HCT116 (cell line): ENCODE measurements around the gene TTLL11. TPM values are rescaled to one million over a fixed set of nuclear protein-coding genes. Genes with fewer than 3 reads are reported as not detected.

Source experiments
- ATAC-seq: fragments of 200-7000 bp; cut with Tn5 transposase; 2 replicates; pipeline ENCODE4 v1.9.1; 2020; ENCODE audit warnings: mild to moderate bottlenecking, moderate library complexity
- BruUV-seq: library from RNA; stranded (reverse); fragments of 400-500 nt; replicated peaks from 2 replicates; lab custom pipeline; 2021; lab: Mats Ljungman, UMichigan
- CTCF ChIA-PET: fragments of 300-600 bp; sonication (Branson Sonifier 250); formaldehyde crosslinking; loops from one replicate; lab custom pipeline; 2021; ENCODE audit warnings: antibody characterized with exemption; lab: Charles Lee
- POLR2A ChIA-PET: fragments of 300-600, 350-600 bp; sonication (Branson Sonifier 250); formaldehyde crosslinking; loops from one replicate; lab custom pipeline; 2021; ENCODE audit warnings: antibody characterized with exemption; lab: Charles Lee
- RAD21 ChIA-PET, 2 experiments: fragments of 300-600 bp; sonication (Branson Sonifier 250); formaldehyde crosslinking; loops; one replicate each; lab custom pipeline; 2023; ENCODE audit warnings: low total read pairs in 2 of 2; ENCODE audit not compliant: uncharacterized antibody in 2 of 2, unreplicated experiment in 2 of 2, low non-redundant PET in 1 of 2; lab: Charles Lee
- DNase-seq: peaks from one replicate; pipeline ENCODE4 v3.0.0-alpha.2; 2010; ENCODE audit warnings: low read depth, low spot score
- H2AFZ ChIP-seq: fragments of 200-600 bp; shearing (Covaris generic), sonication (generic); 2 replicates; pipeline ENCODE4 v1.6.1; 2017; ENCODE audit warnings: low read depth, mixed run types, mixed read lengths, antibody characterized with exemption, low read length; ENCODE audit not compliant: poor library complexity, severe bottlenecking
- H3K27ac ChIP-seq: 2 replicates; pipeline ENCODE4 v1.5.1; 2012; ENCODE audit warnings: low read depth, low read length
- H3K27me3 ChIP-seq: fragments of 200-600 bp; sonication (generic); 2 replicates; pipeline ENCODE4 v1.6.1; 2016; ENCODE audit warnings: mixed run types, low read length, mixed read lengths; ENCODE audit not compliant: insufficient read depth
- H3K36me3 ChIP-seq, 2 experiments: fragments of 200-500 bp in 1 of 2; fragments of 200-600 bp in 1 of 2; sonication (Bioruptor generic) in 1 of 2; sonication (generic) in 1 of 2; 2 replicates each; pipeline versions ENCODE4 v1.5.1 to v1.6.1; 2014 to 2016; ENCODE audit warnings: low read length in 2 of 2, inconsistent platforms in 1 of 2, mixed read lengths in 1 of 2, mixed run types in 1 of 2; ENCODE audit not compliant: insufficient read depth in 2 of 2, control insufficient read depth in 1 of 2
- H3K4me1 ChIP-seq, 2 experiments: fragments of 200-600 bp in 1 of 2; sonication (generic) in 1 of 2; 2 replicates each; pipeline versions ENCODE4 v1.5.1 to v1.6.1; 2012 to 2017; ENCODE audit warnings: low read length in 2 of 2, inconsistent platforms in 1 of 2, mild to moderate bottlenecking in 1 of 2, mixed read lengths in 1 of 2, mixed run types in 1 of 2, moderate library complexity in 1 of 2; ENCODE audit not compliant: insufficient read depth in 2 of 2, control insufficient read depth in 1 of 2
- H3K4me2 ChIP-seq: fragments of 200-600 bp; sonication (generic); 2 replicates; pipeline ENCODE4 v1.6.1; 2017; ENCODE audit warnings: mixed run types, low read length, mixed read lengths
- H3K4me3 ChIP-seq, 2 experiments: fragments of 200-600 bp in 1 of 2; sonication (generic) in 1 of 2; replicated peaks in 1 of 2; 2 replicates each; pipeline ENCODE4 v1.5.1; 2011 to 2016; ENCODE audit warnings: low read length in 2 of 2, control low read depth in 1 of 2, low read depth in 1 of 2, mild to moderate bottlenecking in 1 of 2, mixed read lengths in 1 of 2, mixed run types in 1 of 2
- H3K79me2 ChIP-seq: fragments of 200-600 bp; sonication (generic); 2 replicates; pipeline ENCODE4 v1.6.1; 2017; ENCODE audit warnings: mild to moderate bottlenecking, mixed run types, low read length, moderate library complexity, mixed read lengths; ENCODE audit not compliant: insufficient read depth
- H3K9ac ChIP-seq: fragments of 200-600 bp; sonication (generic); 2 replicates; pipeline ENCODE4 v1.6.1; 2016; ENCODE audit warnings: low read length, mixed read lengths
- H3K9me2 ChIP-seq: fragments of 200-600 bp; sonication (generic), shearing (Covaris generic); 2 replicates; pipeline ENCODE4 v1.6.1; 2017; ENCODE audit warnings: mixed run types, mild to moderate bottlenecking, moderate library complexity; ENCODE audit not compliant: insufficient read depth
- H3K9me3 ChIP-seq, 2 experiments: fragments of 200-500 bp in 1 of 2; fragments of 200-600 bp in 1 of 2; sonication (Bioruptor generic) in 1 of 2; sonication (generic) in 1 of 2; 2 replicates each; pipeline ENCODE4 v1.6.1; 2014 to 2017; ENCODE audit warnings: low read length in 2 of 2, mixed read lengths in 2 of 2, inconsistent platforms in 1 of 2, low read depth in 1 of 2, mild to moderate bottlenecking in 1 of 2, mixed run types in 1 of 2, moderate library complexity in 1 of 2; ENCODE audit not compliant: control insufficient read depth in 1 of 2, insufficient read depth in 1 of 2
- H4K20me1 ChIP-seq: fragments of 200-600 bp; sonication (generic), shearing (Covaris generic); 2 replicates; pipeline ENCODE4 v1.6.1; 2017; ENCODE audit warnings: mixed run types, mild to moderate bottlenecking, moderate library complexity; ENCODE audit not compliant: insufficient read depth
- CEBPB ChIP-seq: IDR thresholded peaks from 2 replicates; pipeline ENCODE4 v1.6.1; 2012; ENCODE audit warnings: low read depth
- EGR1 ChIP-seq: IDR thresholded peaks from 2 replicates; pipeline ENCODE4 v1.6.1; 2012; ENCODE audit warnings: low read depth
- ELF1 ChIP-seq: IDR thresholded peaks from 2 replicates; pipeline ENCODE4 v1.6.1; 2012; ENCODE audit warnings: low read depth, borderline replicate concordance
- FOSL1 ChIP-seq: IDR thresholded peaks from 2 replicates; pipeline ENCODE4 v1.6.1; 2012; ENCODE audit warnings: low read depth
- JUND ChIP-seq: IDR thresholded peaks from 2 replicates; pipeline ENCODE4 v1.6.1; 2012
- POLR2A ChIP-seq: IDR thresholded peaks from 2 replicates; pipeline ENCODE4 v1.7.0; 2011; ENCODE audit warnings: borderline replicate concordance; ENCODE audit not compliant: insufficient read depth, insufficient read length; ENCODE audit errors: extremely low read depth
- POLR2AphosphoS5 ChIP-seq: IDR thresholded peaks from 2 replicates; pipeline ENCODE4 v1.6.1; 2011; ENCODE audit warnings: mild to moderate bottlenecking, low read depth, low read length, moderate library complexity
- RAD21 ChIP-seq: IDR thresholded peaks from 2 replicates; pipeline ENCODE4 v1.6.1; 2012; ENCODE audit warnings: low read depth, mild to moderate bottlenecking
- SIN3A ChIP-seq: IDR thresholded peaks from 2 replicates; pipeline ENCODE4 v1.6.1; 2012; ENCODE audit warnings: low read depth
- TCF7L2 ChIP-seq: IDR thresholded peaks from 2 replicates; pipeline ENCODE4 v1.7.0; 2011; ENCODE audit warnings: borderline replicate concordance, inconsistent platforms; ENCODE audit not compliant: insufficient read depth, insufficient read length; ENCODE audit errors: extremely low read depth
- YY1 ChIP-seq: IDR thresholded peaks from 2 replicates; pipeline ENCODE4 v1.6.1; 2011; ENCODE audit warnings: low read length, low read depth, moderate library complexity, mild to moderate bottlenecking; ENCODE audit not compliant: insufficient replicate concordance; ENCODE audit errors: extremely low read depth
- ZFX ChIP-seq: fragments of 450-650 bp; IDR thresholded peaks from 2 replicates; pipeline ENCODE4 v1.6.1; 2017
- ZNF274 ChIP-seq: fragments of 200-500 bp; sonication (Bioruptor generic); IDR thresholded peaks from 2 replicates; pipeline ENCODE4 v1.6.1; 2014; ENCODE audit warnings: mild to moderate bottlenecking, low read depth, low read length, inconsistent platforms
- intact Hi-C: fragments of 100-400 bp; cut with micrococcal nuclease; formaldehyde crosslinking; loops from 2 replicates; pipeline ENCODE4 v1.10.0; 2022
- total RNA-seq: library from RNA; stranded (reverse); gene quantifications from one replicate; pipeline ENCODE4 v1.2.1, GENCODE V29; 2021; ENCODE audit not compliant: unreplicated experiment
- TF ChIP-seq, protein P1 (sequence below): IDR thresholded peaks from 2 replicates; pipeline ENCODE4 v1.6.1; 2012
- TF ChIP-seq, protein P2 (sequence below): IDR thresholded peaks from 2 replicates; pipeline ENCODE4 v1.6.1; 2011; ENCODE audit warnings: mild to moderate bottlenecking, low read length, moderate library complexity; ENCODE audit not compliant: insufficient replicate concordance; ENCODE audit errors: extremely low read depth

Gene TTLL11
- total RNA-seq, 1 experiment from 2014 or later: 2.2 TPM

DNA sequence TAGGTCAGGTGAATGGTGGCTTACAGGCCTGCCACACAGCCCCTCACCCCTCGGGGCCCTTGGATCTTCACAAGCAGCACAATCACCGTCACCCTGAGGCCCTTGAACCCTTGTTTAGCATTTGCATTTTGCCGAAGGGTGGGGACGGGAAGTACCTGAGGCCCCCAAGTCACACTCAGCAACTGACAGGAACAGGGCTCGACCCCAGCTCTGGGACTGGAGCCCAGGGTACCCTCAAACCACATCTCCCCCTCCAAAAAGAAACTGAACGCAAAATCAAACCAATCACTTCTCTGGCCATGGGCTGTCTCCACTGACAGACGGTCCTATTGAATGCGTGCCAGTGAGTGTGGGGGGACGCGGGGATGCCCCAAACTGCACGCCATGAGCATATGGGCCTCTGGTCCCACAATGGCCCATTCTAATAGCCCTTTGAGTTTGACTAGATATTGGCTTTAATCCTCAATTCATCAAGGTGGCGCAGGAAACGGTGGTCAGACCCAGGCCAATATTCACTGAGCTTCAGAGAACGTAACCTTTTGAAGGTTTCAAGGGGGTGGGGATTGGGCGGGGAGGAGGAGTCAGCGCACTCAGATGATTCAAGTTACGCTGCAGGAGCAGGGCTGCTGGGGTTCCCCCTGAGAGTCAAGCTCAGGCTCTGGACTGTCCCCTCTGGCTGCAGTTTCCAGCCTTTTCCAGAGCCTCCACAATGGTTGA lies 265.7 kb downstream of the TTLL11 start:
- no peaks in the 10 kb centered on the region for H3K9me2 ChIP-seq
- H2AFZ ChIP-seq: no peak overlapping the region
- no peak overlapping the region for H3K4me3 ChIP-seq
- ChIA-PET POLR2A (no interaction called here), CTCF (no interaction called here), RAD21 (no interaction called here)
- H3K4me2 ChIP-seq: no peak overlapping the region
- TF ChIP-seq ZFX (no peak), ELF1 (no peak)
- ATAC-seq (no peak), DNase-seq (no peak)
- BruUV-seq: no TSS peak
- H4K20me1 ChIP-seq: no peaks in the 10 kb centered on the region
- no peaks in the 10 kb centered on the region for H3K79me2 ChIP-seq
- no peak overlapping the region for H3K9ac ChIP-seq
- intact Hi-C loops: no loop called here
- H3K4me1 ChIP-seq: peaks cover 0 to 10% of the 10 kb centered on the region in 2 experiments; a peak in 2 of 4 replicates
- H3K27ac ChIP-seq: no peak overlapping the region
- H3K27me3 ChIP-seq: no peaks in the 10 kb centered on the region
- H3K9me3 ChIP-seq: no peaks in the 10 kb centered on the region
- no peaks in the 10 kb centered on the region for H3K36me3 ChIP-seq

DNA sequence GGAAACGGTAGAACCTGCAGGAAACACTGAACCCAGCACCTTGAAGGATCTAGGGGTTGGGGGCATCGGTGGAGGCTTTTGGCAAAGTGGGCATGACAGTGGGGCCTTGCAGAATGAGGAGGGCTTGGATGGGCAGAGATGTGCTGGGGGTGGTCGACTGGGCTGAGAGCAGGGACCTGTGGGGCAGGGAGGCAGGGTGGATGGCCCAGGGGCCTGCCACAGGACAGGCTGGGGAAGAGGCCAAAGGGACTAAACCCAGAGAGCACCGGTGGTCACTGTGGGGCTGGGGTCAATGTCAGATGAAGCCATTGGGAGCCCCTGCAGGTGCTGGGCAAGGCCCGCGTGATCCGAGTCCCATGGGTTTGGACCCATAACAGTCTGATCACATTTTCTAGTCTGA lies 266.4 kb downstream of the TTLL11 start:
- no peaks in the 10 kb centered on the region for H4K20me1 ChIP-seq
- no peak overlapping the region for H2AFZ ChIP-seq
- ChIA-PET CTCF (no interaction called here), RAD21 (no interaction called here), POLR2A (no interaction called here)
- H3K27ac ChIP-seq: no peak overlapping the region
- DNase-seq: no peak
- H3K4me1 ChIP-seq: peaks cover 0 to 15% of the 10 kb centered on the region in 2 experiments; a peak in 2 of 4 replicates
- no peaks in the 10 kb centered on the region for H3K9me2 ChIP-seq
- TF ChIP-seq EGR1 (no peak), ZNF274 (no peak), YY1 (no peak), RAD21 (no peak), CEBPB (no peak), JUND (no peak), POLR2A (no peak), POLR2AphosphoS5 (no peak), ZFX (no peak), SIN3A (no peak), TCF7L2 (no peak), ELF1 (no peak), FOSL1 (no peak)
- TF ChIP-seq, protein P1, sequence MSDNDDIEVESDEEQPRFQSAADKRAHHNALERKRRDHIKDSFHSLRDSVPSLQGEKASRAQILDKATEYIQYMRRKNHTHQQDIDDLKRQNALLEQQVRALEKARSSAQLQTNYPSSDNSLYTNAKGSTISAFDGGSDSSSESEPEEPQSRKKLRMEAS: no peak
- TF ChIP-seq, protein P2, sequence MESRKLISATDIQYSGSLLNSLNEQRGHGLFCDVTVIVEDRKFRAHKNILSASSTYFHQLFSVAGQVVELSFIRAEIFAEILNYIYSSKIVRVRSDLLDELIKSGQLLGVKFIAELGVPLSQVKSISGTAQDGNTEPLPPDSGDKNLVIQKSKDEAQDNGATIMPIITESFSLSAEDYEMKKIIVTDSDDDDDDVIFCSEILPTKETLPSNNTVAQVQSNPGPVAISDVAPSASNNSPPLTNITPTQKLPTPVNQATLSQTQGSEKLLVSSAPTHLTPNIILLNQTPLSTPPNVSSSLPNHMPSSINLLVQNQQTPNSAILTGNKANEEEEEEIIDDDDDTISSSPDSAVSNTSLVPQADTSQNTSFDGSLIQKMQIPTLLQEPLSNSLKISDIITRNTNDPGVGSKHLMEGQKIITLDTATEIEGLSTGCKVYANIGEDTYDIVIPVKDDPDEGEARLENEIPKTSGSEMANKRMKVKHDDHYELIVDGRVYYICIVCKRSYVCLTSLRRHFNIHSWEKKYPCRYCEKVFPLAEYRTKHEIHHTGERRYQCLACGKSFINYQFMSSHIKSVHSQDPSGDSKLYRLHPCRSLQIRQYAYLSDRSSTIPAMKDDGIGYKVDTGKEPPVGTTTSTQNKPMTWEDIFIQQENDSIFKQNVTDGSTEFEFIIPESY: no peak
- no peaks in the 10 kb centered on the region for H3K27me3 ChIP-seq
- H3K36me3 ChIP-seq: no peaks in the 10 kb centered on the region
- H3K79me2 ChIP-seq: no peaks in the 10 kb centered on the region
- no peak overlapping the region for H3K9ac ChIP-seq
- H3K4me2 ChIP-seq: no peak overlapping the region
- H3K9me3 ChIP-seq: no peaks in the 10 kb centered on the region
- intact Hi-C loops: no loop called here
- ATAC-seq: no peak
- H3K4me3 ChIP-seq: no peak overlapping the region
- BruUV-seq: no TSS peak
